GM19193 (cell line): ENCODE data around the gene PCGF3.

Source experiments
- POLR2A ChIP-seq: IDR thresholded peaks from 4 replicates; pipeline ENCODE4 v1.6.1; 2011; ENCODE audit not compliant: insufficient read depth, insufficient read length; ENCODE audit errors: extremely low read depth

The PCGF3 gene

DNA sequence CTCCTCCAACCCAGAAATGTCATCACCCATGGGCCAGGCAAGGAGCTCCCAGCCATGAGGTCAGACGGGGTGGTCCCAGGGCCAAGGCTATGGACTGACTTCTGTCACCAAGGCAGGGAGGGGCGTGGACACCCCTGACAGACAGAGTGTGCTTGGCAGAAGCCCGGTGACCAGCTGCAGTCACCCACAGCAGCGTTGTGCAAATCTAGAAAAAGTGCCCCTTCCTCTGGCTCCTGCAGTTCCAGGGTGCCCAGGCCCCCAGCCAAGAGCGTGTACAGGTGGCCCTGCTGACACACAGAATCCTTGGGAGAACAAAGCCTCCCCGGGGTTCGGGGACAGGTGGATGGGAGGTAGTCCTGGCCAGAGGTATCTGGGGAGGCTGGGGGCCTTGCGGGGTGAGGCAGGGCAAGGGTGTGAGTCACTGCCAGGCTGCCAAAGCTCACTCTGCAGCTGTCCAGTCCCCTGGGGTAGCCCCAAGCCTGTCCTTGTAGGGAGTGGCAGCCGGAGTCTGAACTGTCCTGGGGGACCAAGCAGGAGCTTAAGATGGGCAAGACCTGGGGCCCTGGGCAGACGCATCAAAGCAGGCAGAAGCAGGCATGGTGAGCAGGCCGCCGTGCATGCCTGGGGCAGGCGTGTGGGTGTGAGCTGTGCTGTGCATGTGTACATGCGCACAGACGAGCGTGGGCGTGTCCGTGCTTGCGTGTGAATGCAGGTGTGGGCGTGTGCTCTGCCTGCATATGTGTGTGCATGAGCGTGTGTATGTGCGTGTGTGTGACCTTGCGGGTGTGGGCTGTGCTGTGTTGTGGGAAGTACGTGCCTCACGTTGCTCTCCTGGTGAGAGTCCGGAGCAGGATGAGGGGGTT, 28.0 kb upstream of the PCGF3 start:
- TF ChIP-seq POLR2A = peak; percentile 27

DNA sequence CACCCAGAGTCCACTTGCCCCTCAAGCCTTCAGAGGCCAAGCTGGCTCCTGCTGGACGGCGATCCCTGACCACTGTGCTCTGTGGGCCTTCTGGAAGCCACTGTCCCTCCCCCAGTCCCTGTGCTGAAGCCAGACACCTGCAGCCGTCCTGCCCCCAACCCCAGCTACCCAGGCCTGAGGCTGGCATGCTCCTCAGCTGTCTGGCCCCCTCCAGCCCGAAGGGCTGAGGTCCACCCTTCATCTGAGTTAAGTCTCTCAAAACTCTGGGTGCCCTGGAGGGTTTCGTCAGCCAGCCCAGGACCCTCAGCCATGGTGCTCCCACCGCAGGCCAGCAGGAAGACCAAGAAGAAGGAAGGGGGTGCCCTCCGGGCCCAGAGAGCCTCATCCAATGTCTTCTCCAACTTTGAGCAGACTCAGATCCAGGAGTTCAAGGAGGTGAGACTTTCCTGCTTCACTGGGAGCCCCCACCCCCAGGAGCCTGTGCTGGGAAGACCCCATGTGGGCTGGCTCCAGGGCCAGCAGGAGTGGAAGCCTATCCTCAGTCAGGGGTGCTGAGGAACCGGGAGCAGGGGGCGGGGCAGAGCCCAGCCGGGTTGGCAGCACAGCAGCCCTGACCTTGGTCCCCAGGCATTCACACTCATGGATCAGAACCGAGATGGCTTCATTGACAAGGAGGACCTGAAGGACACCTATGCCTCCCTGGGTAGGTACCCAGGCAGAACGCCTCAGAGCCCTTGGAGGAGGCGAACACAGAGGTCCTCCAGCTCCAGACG, 27.1 kb upstream of the PCGF3 start:
- TF ChIP-seq POLR2A = no peak

GRCh38 chr4:679104-679481, 26.5 kb upstream of the PCGF3 start:
- TF ChIP-seq POLR2A = no peak

DNA sequence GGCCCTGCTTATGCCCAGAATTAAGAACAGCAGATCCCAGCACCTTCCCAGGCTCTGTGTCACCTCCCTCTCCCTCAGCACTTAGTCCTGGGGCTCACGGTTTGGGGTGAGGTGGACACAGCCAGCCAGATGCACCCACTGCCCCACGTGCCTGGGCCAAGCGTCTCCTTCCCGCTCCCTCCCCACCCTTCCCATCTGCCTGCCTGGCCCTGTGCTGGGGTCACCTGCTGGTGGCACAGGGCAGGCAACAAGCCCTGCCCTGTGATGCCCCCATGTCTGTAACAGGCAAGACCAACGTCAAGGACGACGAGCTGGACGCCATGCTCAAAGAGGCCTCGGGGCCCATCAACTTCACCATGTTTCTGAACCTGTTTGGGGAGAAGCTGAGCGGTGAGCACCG, 26.0 kb upstream of the PCGF3 start:
- no peak for TF ChIP-seq POLR2A

DNA sequence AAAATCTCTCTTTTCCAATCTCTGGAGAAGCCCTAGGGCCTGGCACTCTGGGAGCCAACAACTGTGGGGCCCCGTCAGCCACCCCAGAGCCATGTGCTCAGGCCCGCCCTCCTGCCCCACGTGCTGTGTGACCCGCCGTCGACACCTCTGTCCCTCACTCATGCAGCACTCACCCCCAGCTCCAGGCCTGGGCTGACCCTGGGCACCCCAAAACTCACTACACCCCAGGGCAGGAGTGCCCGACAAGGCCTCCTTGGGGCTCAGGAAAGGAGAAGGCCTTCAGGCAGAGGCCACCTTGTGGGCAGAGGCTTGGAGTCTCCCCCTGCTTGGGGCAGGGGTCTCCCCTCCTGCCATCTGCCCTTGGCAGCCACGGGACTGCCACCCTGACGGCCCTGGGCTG, 25.5 kb upstream of the PCGF3 start:
- no peak for TF ChIP-seq POLR2A

GRCh38 chr4:680551-680927, 25.1 kb upstream of the PCGF3 start:
- TF ChIP-seq POLR2A = no peak

GRCh38 chr4:680928-681645, 24.5 kb upstream of the PCGF3 start:
- TF ChIP-seq POLR2A = no peak

DNA sequence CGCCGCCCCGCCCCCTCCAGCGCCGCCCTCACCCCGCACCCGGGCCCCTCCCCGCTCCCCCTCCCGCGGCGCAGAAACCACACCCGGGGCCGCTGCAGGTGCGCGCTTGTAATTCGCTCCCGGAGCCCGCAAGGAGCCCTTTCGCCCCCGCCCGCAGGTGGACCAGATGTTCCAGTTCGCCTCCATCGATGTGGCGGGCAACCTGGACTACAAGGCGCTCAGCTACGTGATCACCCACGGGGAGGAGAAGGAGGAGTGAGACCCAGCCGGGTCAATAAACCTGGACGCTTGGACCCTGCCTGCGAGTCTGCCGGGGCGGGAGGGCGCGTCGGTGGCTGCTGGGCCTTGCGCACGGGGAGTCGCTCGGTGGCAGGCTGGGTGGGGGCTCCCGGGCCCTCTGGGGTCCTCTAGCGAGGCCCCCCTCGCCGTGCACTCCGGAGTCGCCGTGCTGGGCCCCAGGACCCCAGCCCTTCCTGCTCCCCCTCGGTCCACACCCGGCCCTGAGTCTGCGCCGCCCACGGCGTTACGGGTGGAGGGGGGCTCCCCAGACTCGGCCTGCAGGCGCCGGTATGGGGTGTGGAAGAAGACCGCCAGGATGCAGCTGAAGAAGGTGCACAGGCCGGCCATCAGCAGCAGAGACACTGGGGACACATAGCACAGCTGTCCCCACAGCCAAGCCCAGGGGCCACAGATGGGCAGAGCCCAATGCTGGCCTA, 23.7 kb upstream of the PCGF3 start:
- TF ChIP-seq POLR2A = no peak

DNA sequence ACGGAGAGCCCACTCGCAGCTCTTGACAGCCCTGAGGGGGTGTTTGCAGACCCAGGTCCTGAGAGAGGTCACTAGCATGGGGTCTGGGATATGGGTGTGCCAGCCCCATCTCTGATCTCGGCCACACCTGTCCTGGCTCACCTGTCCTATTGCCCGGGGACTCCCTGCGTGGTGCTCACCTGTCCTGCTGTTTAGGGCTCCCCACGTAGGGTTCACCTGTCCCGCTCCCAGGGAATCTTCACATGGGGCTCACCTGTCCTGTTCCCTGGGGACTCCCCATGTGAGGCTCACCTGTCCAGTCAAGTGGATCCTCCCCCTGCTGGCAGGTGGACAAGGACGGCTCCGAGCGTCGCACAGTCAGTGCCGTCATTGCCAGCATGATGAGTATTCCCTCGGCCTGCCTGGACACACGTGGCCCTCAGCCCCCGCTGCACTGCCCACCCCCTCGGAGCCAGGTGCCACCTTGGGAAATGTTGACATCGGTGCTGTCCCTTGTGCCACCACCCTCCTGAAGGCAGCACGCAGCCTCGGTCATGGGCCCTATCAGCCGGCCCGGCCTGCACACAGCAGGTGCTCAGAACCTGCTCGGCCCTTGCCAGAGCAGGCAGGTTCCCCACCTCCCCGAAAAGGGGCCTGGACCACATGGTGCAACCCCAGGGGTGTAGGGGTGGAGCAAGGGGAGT, 23.0 kb upstream of the PCGF3 start:
- no peak for TF ChIP-seq POLR2A

GRCh38 chr4:683247-683897, 22.3 kb upstream of the PCGF3 start:
- no peak for TF ChIP-seq POLR2A

- TF ChIP-seq POLR2A = no peak
Observed at GRCh38 chr4:683982-684622, 21.5 kb upstream of the PCGF3 start.

GRCh38 chr4:684623-685327, 20.9 kb upstream of the PCGF3 start:
- no peak for TF ChIP-seq POLR2A
